ENCODE measurements around the gene PRPF6. TPM values are rescaled to one million over a fixed set of nuclear protein-coding genes. Genes with fewer than 3 reads are reported as not detected.

PRPF6 gene
- total and polyA plus RNA-seq, 2 donors (not counting 1 experiment from before 2014, with no cell fraction given) = 31.7 to 82.9 TPM

DNA sequence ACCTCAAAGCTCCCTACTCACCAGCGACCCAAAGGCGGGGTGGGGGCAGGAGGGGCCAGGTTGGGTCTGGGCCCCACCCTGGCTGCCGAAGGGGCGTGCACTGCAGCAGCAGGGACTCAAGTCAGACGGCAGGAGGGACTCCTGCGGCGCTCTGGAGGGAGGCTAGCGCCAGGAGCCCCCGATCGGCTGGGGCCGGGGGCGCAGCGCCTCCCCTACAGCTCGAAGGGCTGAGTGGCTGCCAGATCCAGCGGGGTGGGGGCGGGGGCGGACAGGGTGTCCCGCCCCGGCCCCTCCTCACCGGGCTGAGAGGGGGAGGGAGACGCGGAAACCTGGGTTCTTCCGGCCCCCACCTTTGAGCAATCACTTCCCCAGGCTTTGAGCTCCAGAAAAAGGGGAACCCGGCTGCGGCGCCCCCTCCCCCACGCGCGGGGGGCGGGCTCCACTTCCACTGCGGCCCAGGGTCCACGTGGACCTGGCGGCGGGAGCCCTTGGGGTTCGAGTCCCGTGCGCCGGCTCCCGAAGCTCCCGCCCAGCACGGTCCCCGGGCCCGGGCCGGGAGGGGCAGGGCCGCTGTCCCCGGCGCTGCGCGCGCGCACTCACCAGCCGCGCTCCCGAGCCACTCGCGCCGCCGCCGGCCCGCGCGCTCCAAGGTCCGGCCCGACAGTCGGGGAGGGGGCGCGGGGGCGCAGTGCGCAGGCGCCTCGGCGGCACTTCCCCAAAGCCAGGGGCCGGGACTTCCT is 98.5 kb downstream of the PRPF6 start, which contains the start of gene RGS19:
TSS of gene RGS19 (minus strand) at position 246 of the 740 bp plus-strand sequence. CDS start 2,632 bp downstream, outside the sequence.
- H3K27ac ChIP-seq (ENCODE audit: low read length in 2 of 2) = peak within 1 kb of the TSS; percentile 77 to 94
- no peaks in the 10 kb centered on the region for H3K9me3 Mint-ChIP-seq (ENCODE audit: insufficient read depth)
- H3K79me2 ChIP-seq (ENCODE audit: control insufficient read depth, insufficient read depth, low read length) = peaks cover 20% of the 10 kb centered on the region
- peak within 1 kb of the TSS; percentile 96 for H3K4me2 ChIP-seq (replicated peaks; ENCODE audit: low read depth, low read length, poor library complexity, severe bottlenecking)
- peak within 1 kb of the TSS; percentile 93 for H3K27ac Mint-ChIP-seq
- H2AFZ ChIP-seq (ENCODE audit: insufficient read depth, low read depth, low read length, poor library complexity, severe bottlenecking) = peak within 1 kb of the TSS; percentile 65
- H3K4me1 ChIP-seq (ENCODE audit: control insufficient read depth in 2 of 2, insufficient read depth in 2 of 2, low read length in 2 of 2) = peaks cover 46 to 75% of the 10 kb centered on the region in 2 donors
- H3K4me3 ChIP-seq (ENCODE audit: control extremely low read depth in 1 of 5, extremely low read depth in 1 of 5, insufficient read depth in 1 of 5, low read depth in 2 of 5, low read length in 4 of 5) = peak within 1 kb of the TSS; percentile 80 to 98 (median 96)
- peak within 1 kb of the TSS; percentile 85 for H3K9ac ChIP-seq (ENCODE audit: low read length)
- ChIA-PET POLR2A (interaction anchor here (0.6 to 5.5 kb wide), 10 partner anchors 10 to 332 kb away, joined by 3 to 55 read pairs (median 6); partner anchors contain the start of genes SAMD10 and TCEA2), CTCF (interaction anchor here (0.6 to 11.8 kb wide), 12 partner anchors 10 to 100 kb away, joined by 3 to 220 read pairs (median 4); partner anchors contain the start of genes NPBWR2 and SAMD10)
- no peaks in the 10 kb centered on the region for H3K9me3 ChIP-seq (ENCODE audit: control extremely low read depth in 1 of 3, control insufficient read depth in 2 of 3, insufficient read depth in 1 of 3, low read length in 2 of 3)
- peak within 1 kb of the TSS; percentile 87 for H3K4me3 Mint-ChIP-seq
- H3K36me3 ChIP-seq (replicated peaks in 1 of 2; ENCODE audit: control extremely low read depth in 1 of 2, control insufficient read depth in 1 of 2, extremely low read depth in 1 of 2, insufficient read depth in 2 of 2, low read length in 1 of 2) = peaks cover 0 to 19% of the 10 kb centered on the region in 2 experiments
- intact Hi-C loops (cut with micrococcal nuclease) = loop anchor here (1.0 to 5.0 kb wide), 5 partner anchors 16 to 178 kb away; partner anchors contain the start of genes PCMTD2, PRPF6, TCEA2 and UCKL1
- WGBS (ENCODE audit: insufficient coverage) = under 1% methylated on average over 68 of the region's 73 CpGs
- ATAC-seq (ENCODE audit: low read depth) (peak; percentile 46), DNase-seq (peak; percentile 95)
- peaks cover 52% of the 10 kb centered on the region for H4K20me1 ChIP-seq (ENCODE audit: control insufficient read depth, insufficient read depth, low read length, poor library complexity, severe bottlenecking)
- no peak for TF ChIP-seq EZH2 (IDR thresholded peaks at IDR 0.05; ENCODE audit: borderline replicate concordance, insufficient read depth, low read depth, low read length, poor library complexity, severe bottlenecking)
- TF ChIP-seq, protein P1, sequence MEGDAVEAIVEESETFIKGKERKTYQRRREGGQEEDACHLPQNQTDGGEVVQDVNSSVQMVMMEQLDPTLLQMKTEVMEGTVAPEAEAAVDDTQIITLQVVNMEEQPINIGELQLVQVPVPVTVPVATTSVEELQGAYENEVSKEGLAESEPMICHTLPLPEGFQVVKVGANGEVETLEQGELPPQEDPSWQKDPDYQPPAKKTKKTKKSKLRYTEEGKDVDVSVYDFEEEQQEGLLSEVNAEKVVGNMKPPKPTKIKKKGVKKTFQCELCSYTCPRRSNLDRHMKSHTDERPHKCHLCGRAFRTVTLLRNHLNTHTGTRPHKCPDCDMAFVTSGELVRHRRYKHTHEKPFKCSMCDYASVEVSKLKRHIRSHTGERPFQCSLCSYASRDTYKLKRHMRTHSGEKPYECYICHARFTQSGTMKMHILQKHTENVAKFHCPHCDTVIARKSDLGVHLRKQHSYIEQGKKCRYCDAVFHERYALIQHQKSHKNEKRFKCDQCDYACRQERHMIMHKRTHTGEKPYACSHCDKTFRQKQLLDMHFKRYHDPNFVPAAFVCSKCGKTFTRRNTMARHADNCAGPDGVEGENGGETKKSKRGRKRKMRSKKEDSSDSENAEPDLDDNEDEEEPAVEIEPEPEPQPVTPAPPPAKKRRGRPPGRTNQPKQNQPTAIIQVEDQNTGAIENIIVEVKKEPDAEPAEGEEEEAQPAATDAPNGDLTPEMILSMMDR (IDR thresholded peaks at IDR 0.05) = no peak
- peaks cover 0 to 3% (median under 1%) of the 10 kb centered on the region in 4 experiments for H3K27me3 ChIP-seq (replicated peaks in 1 of 4; ENCODE audit: control extremely low read depth in 1 of 4, control insufficient read depth in 3 of 4, insufficient read depth in 4 of 4, low read length in 3 of 4)
- H3K27me3 Mint-ChIP-seq = no peaks in the 10 kb centered on the region
- H3K4me1 Mint-ChIP-seq = peaks cover 57% of the 10 kb centered on the region
